RWPE1 (cell line): ENCODE measurements around the gene PDE5A.

Source experiments
- CTCF ChIA-PET: fragments of 350-600 bp; sonication (Branson Sonifier 250); formaldehyde crosslinking; extraction: SDS; loops from one replicate; lab custom pipeline; 2021; lab: Yijun Ruan, JAX
- POLR2A ChIA-PET: fragments of 400-600 bp; formaldehyde crosslinking; extraction: SDS; loops from one replicate; lab custom pipeline; 2020; ENCODE audit warnings: antibody characterized with exemption; ENCODE audit not compliant: low non-redundant PET; lab: Yijun Ruan, JAX
- DNase-seq: peaks from one replicate; pipeline ENCODE4 v3.0.0; 2012; ENCODE audit warnings: low spot score
- H3K27ac ChIP-seq: fragments of 450-650 bp; 2 replicates; pipeline ENCODE4 v1.5.1; 2017
- CTCF ChIP-seq: fragments of 450-650 bp; conservative IDR thresholded peaks from 2 replicates; pipeline ENCODE4 v1.5.1; 2017; ENCODE audit warnings: low read depth, mild to moderate bottlenecking

PDE5A gene

DNA sequence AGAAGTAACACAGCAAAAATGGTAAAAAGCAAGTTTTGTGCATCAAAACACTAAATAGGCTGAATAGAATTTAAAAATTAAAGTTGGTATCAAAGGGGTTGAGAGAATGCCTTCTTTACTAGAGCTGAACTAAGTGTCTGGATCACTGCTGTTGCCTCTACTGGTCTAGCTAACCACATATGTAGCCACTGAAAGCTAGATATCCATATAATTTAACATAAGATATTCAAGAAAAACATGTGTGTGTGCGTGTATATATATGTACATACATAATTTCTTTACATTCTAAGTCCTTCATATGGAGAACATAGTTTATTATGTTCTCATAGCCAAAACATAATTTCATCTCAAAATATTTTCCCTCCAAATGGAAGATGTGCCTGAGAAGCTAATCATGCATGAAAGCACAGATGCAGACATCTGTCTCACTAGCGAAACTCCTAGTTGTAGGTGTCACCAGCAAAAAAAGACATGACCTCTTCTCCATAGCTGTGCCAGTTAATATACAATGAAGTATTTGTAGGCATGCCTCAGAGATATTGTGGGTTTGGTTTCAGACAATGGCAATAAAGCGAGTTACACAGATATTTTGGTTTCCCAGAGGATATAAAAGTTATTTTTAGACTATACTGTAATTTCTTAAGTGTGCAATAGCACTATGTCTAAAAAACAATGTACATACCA lies 47.3 kb downstream of the PDE5A start:
- POLR2A ChIA-PET: no interaction called here
- no peak for TF ChIP-seq CTCF
- H3K27ac ChIP-seq: no peak overlapping the region
- CTCF ChIA-PET: no interaction called here
- DNase-seq: no peak

- CTCF ChIA-PET: interaction anchor here (0.6 to 0.7 kb wide), 2 partner anchors 8 to 185 kb away, joined by 4 to 5 read pairs; no protein-coding TSS in a partner anchor
- H3K27ac ChIP-seq: no peak overlapping the region
- POLR2A ChIA-PET: no interaction called here
- no peak for DNase-seq
- TF ChIP-seq CTCF: no peak
These were observed 48.3 kb downstream of the PDE5A start for GRCh38 chr4:119580293-119580692.

- POLR2A ChIA-PET: no interaction called here
- no peak for TF ChIP-seq CTCF
- no peak overlapping the region for H3K27ac ChIP-seq
- no peak for DNase-seq
- CTCF ChIA-PET: interaction anchor here (0.6 to 0.7 kb wide), 2 partner anchors 8 to 186 kb away, joined by 4 to 5 read pairs; no protein-coding TSS in a partner anchor
These were observed 48.8 kb downstream of the PDE5A start for GRCh38 chr4:119579823-119580222.

- H3K27ac ChIP-seq: no peak overlapping the region
- POLR2A ChIA-PET: no interaction called here
- TF ChIP-seq CTCF: no peak
- CTCF ChIA-PET: interaction anchor here (0.7 kb wide), 1 partner anchor 20 kb away, joined by 4 read pairs; no protein-coding TSS in a partner anchor
- no peak for DNase-seq
These were observed 58.2 kb downstream of the PDE5A start for GRCh38 chr4:119570401-119570800.

- TF ChIP-seq CTCF: no peak
- no peak for DNase-seq
- ChIA-PET CTCF (no interaction called here), POLR2A (no interaction called here)
- H3K27ac ChIP-seq: no peak overlapping the region
These were observed 64.5 kb downstream of the PDE5A start for GRCh38 chr4:119564106-119564505.

GRCh38 chr4:119559044-119559647 lies 69.5 kb downstream of the PDE5A start:
- ChIA-PET POLR2A (no interaction called here), CTCF (interaction anchor here (0.6 to 1.7 kb wide), 8 partner anchors 12 to 1565 kb away, joined by 3 to 6 read pairs (median 3); no protein-coding TSS in a partner anchor)
- peak; percentile 21 for DNase-seq
- peak; percentile 45 for TF ChIP-seq CTCF
- H3K27ac ChIP-seq: no peak overlapping the region
